Gastroesophageal sphincter (tissue), 4 donors: Measurements from ENCODE around the gene PNPO. TPM values are rescaled to one million over a fixed set of nuclear protein-coding genes. Genes with fewer than 3 reads are reported as not detected.
"Not testable (repeated sequence)": the region's sequence is repeated elsewhere in the genome, so short reads cannot be mapped to it uniquely, and the experiment has no call there.

Source experiments
- ATAC-seq: fragments of 150-250 bp; one replicate; pipeline ENCODE4 v1.9.1; 2016; ENCODE audit warnings: mild to moderate bottlenecking, moderate library complexity
- H3K27ac ChIP-seq, 4 donors: fragments of 200-600 bp; sonication (generic) in 3 of 4; 1 replicate in 3 of 4; 2 replicates in 1 of 4; pipeline ENCODE4 v1.5.1; 2016 to 2019
- H3K27me3 ChIP-seq: fragments of 200-600 bp; sonication (generic); one replicate; pipeline ENCODE4 v1.5.1; 2019
- H3K36me3 ChIP-seq, 2 donors: fragments of 200-600 bp; sonication (generic); one replicate each; pipeline ENCODE4 v1.5.1; 2019; ENCODE audit warnings: control low read depth in 1 of 2
- H3K4me1 ChIP-seq, 3 donors: fragments of 200-600 bp; sonication (generic); 1 replicate in 2 of 3; 2 replicates in 1 of 3; pipeline ENCODE4 v1.5.1; 2016 to 2019; ENCODE audit warnings: control low read depth in 2 of 3
- H3K4me3 ChIP-seq, 2 donors: fragments of 200-600 bp; sonication (generic); one replicate each; pipeline ENCODE4 v1.5.1; 2019; ENCODE audit warnings: mild to moderate bottlenecking in 1 of 2, moderate library complexity in 1 of 2
- H3K9me3 ChIP-seq, 3 donors: fragments of 200-600 bp; sonication (generic); one replicate each; pipeline ENCODE4 v1.5.1; 2017 to 2019; ENCODE audit warnings: control low read depth in 2 of 3
- CTCF ChIP-seq, 4 experiments: fragments of 200-600 bp in 2 of 4; fragments of 450-650 bp in 2 of 4; sonication (generic) in 1 of 4; IDR thresholded peaks; one replicate each; pipeline ENCODE4 v1.5.1; 2017 to 2019; ENCODE audit warnings: antibody characterized with exemption in 4 of 4, mild to moderate bottlenecking in 2 of 4, moderate library complexity in 2 of 4
- EP300 ChIP-seq: sonication (generic); formaldehyde crosslinking; IDR thresholded peaks from one replicate; pipeline ENCODE4 v1.6.1; 2017; ENCODE audit warnings: antibody characterized with exemption, mild to moderate bottlenecking
- POLR2A ChIP-seq, 2 donors: fragments of 450-650 bp; IDR thresholded peaks; one replicate each; pipeline ENCODE4 v1.6.1; 2017; ENCODE audit warnings: antibody characterized with exemption in 2 of 2, mild to moderate bottlenecking in 2 of 2, moderate library complexity in 1 of 2
- POLR2AphosphoS5 ChIP-seq: sonication (generic); formaldehyde crosslinking; IDR thresholded peaks from one replicate; pipeline ENCODE4 v1.6.1; 2017; ENCODE audit warnings: antibody characterized with exemption
- WGBS, 2 donors: methylation state at CpG; one replicate each; pipeline ENCODE4 v1.1.5; 2018; ENCODE audit warnings: low coverage in 1 of 2; 5-methylcytosine and 5-hydroxymethylcytosine counted together
- total RNA-seq, 4 donors: library from RNA; depleted of rRNA; stranded (reverse); fragments of >200 nt; gene quantifications; one replicate each; pipeline ENCODE4 v1.1.0, GENCODE V29; 2016

Gene PNPO
- total RNA-seq, 4 donors from 2014 or later = 20.3 to 43.9 (median 21.9) TPM

GRCh38 chr17:47983492-47984223 lies 42.3 kb downstream of the PNPO start:
- Histone ChIP-seq H3K4me1 (peaks cover 0 to 21% (median 8%) of the 10 kb centered on the region in 3 donors), H3K4me3 (no peak overlapping the region), H3K27ac (no peak overlapping the region), H3K27me3 (no peaks in the 10 kb centered on the region), H3K9me3 (no peaks in the 10 kb centered on the region), H3K36me3 (peaks cover 0 to 52% of the 10 kb centered on the region in 2 donors)
- TF ChIP-seq POLR2AphosphoS5 = no peak
- TF ChIP-seq EP300 = no peak
- no peak for TF ChIP-seq CTCF (IDR thresholded peaks at IDR 0.05)
- TF ChIP-seq POLR2A (IDR thresholded peaks at IDR 0.05) = no peak
- 31 to 65% methylated on average over 5 to 7 of the region's 11 CpGs for WGBS, 2 donors
- ATAC-seq = no peak

- H3K4me3 ChIP-seq = no peak overlapping the region
- TF ChIP-seq EP300 = no peak
- no peak for TF ChIP-seq POLR2AphosphoS5
- no peak for TF ChIP-seq CTCF (IDR thresholded peaks at IDR 0.05)
- no peak for TF ChIP-seq POLR2A (IDR thresholded peaks at IDR 0.05)
- peaks cover 0 to 21% (median 8%) of the 10 kb centered on the region in 3 donors for H3K4me1 ChIP-seq
- H3K9me3 ChIP-seq = no peaks in the 10 kb centered on the region
- no peak for ATAC-seq
- peaks cover 0 to 23% of the 10 kb centered on the region in 2 donors for H3K36me3 ChIP-seq
- WGBS, 2 donors = 57 to 68% methylated on average over 2 to 4 of the region's 5 CpGs
- peak overlapping the region in 1 of 4 donors; percentile 65 for H3K27ac ChIP-seq
- no peaks in the 10 kb centered on the region for H3K27me3 ChIP-seq
These were observed 45.1 kb downstream of the PNPO start for GRCh38 chr17:47986520-47986919.

GRCh38 chr17:47987240-47987835 lies 46.0 kb downstream of the PNPO start:
- 20 to 34% methylated on average over 4 to 13 of the region's 17 CpGs for WGBS, 2 donors

GRCh38 chr17:47988445-47988844 lies 47.1 kb downstream of the PNPO start:
- not testable (repeated sequence) for H3K27me3 ChIP-seq, H3K9me3 ChIP-seq, H3K36me3 ChIP-seq, H3K27ac ChIP-seq, H3K4me3 ChIP-seq, ATAC-seq
- 100% methylated on average over 1 of the region's 1 CpG for WGBS, 2 donors
- peaks cover 0 to 14% (median 8%) of the 10 kb centered on the region in 3 donors for H3K4me1 ChIP-seq

More at GRCh38 chr17:47987240-47987835, 46.0 kb downstream of the PNPO start:
- Histone ChIP-seq H3K27me3 (no peaks in the 10 kb centered on the region), H3K4me1 (peaks cover 0 to 21% (median 8%) of the 10 kb centered on the region in 3 donors), H3K27ac (peak overlapping the region in 3 of 4 donors; percentile 64 to 75 (median 65)), H3K4me3 (no peak overlapping the region), H3K36me3 (peaks cover 0 to 15% of the 10 kb centered on the region in 2 donors), H3K9me3 (no peaks in the 10 kb centered on the region)
- TF ChIP-seq POLR2A (IDR thresholded peaks at IDR 0.05) (no peak), CTCF (IDR thresholded peaks at IDR 0.05) (no peak), EP300 (no peak), POLR2AphosphoS5 (no peak)
- peak; percentile 43 for ATAC-seq

GRCh38 chr17:47989159-47989558 lies 47.8 kb downstream of the PNPO start:
- TF ChIP-seq CTCF (IDR thresholded peaks at IDR 0.05) (no peak), EP300 (no peak), POLR2A (IDR thresholded peaks at IDR 0.05) (no peak), POLR2AphosphoS5 (no peak)
- H3K4me3 ChIP-seq = no peak overlapping the region
- H3K27me3 ChIP-seq = no peaks in the 10 kb centered on the region
- no peak for ATAC-seq
- WGBS, 2 donors = 69 to 83% methylated on average over 9 to 10 of the region's 10 CpGs
- H3K36me3 ChIP-seq = no peaks in the 10 kb centered on the region
- peaks cover 0 to 14% (median 8%) of the 10 kb centered on the region in 3 donors for H3K4me1 ChIP-seq
- H3K9me3 ChIP-seq = no peaks in the 10 kb centered on the region
- no peak overlapping the region for H3K27ac ChIP-seq
